ENCODE results near the gene ARHGEF16. TPM values are rescaled to one million over a fixed set of nuclear protein-coding genes. Genes with fewer than 3 reads are reported as not detected.

ARHGEF16 gene
- total RNA-seq, 1 experiment from 2014 or later: 25.1 TPM

DNA sequence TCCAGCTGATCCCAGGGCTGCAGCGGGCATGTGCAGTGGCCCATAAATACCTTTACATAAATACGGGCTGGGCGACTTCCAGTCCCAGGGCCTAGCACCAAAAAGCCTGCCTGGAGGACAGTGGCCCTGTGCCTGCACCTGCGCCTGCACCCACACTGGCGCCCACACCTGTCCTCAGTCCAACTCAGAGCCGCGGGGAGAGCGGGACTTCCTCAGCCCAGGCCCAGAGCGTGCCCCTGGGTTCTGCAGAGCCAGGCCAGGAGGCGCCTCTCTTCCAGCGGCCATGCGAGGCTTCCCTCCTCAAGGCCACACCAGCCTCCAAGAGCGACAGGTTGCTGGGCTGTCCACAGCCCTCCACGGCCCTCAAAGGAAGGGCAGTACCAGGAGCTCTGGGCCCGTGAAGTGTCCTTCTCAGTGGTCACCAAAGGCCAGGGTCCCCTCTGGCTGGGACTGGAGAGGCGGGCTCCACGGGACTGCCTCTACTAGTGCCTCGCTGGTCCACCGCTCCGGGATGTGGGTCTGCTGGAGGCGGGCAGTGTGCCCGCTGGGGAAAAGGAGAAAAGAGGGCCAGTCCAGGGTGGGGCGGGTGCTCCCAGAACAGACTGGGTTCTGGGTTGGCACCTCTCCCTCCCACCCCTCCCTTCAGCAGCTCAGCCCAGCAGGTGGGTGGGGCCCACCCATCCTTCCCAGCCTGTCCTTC, 35.7 kb downstream of the ARHGEF16 start:
- H3K27ac ChIP-seq: no peak overlapping the region
- H4K20me1 ChIP-seq (ENCODE audit: insufficient read depth): peaks cover 5% of the 10 kb centered on the region; the same call in 1 of the 2 replicates
- H3K9me2 ChIP-seq (ENCODE audit: insufficient read depth): no peaks in the 10 kb centered on the region
- POLR2A ChIA-PET (ENCODE audit: unreplicated experiment): no interaction called here
- no peak for TF ChIP-seq EZH2 (IDR thresholded peaks at IDR 0.05; ENCODE audit: low read depth)
- TF ChIP-seq, protein P1, sequence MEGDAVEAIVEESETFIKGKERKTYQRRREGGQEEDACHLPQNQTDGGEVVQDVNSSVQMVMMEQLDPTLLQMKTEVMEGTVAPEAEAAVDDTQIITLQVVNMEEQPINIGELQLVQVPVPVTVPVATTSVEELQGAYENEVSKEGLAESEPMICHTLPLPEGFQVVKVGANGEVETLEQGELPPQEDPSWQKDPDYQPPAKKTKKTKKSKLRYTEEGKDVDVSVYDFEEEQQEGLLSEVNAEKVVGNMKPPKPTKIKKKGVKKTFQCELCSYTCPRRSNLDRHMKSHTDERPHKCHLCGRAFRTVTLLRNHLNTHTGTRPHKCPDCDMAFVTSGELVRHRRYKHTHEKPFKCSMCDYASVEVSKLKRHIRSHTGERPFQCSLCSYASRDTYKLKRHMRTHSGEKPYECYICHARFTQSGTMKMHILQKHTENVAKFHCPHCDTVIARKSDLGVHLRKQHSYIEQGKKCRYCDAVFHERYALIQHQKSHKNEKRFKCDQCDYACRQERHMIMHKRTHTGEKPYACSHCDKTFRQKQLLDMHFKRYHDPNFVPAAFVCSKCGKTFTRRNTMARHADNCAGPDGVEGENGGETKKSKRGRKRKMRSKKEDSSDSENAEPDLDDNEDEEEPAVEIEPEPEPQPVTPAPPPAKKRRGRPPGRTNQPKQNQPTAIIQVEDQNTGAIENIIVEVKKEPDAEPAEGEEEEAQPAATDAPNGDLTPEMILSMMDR (conservative IDR thresholded peaks at IDR 0.05): no peak
- no peaks in the 10 kb centered on the region for H3K27me3 ChIP-seq (ENCODE audit: insufficient read depth, low read depth)
- H3K79me2 ChIP-seq (ENCODE audit: low read depth): no peaks in the 10 kb centered on the region
- H3K9me3 ChIP-seq (ENCODE audit: insufficient read depth, low read depth): no peaks in the 10 kb centered on the region
- H3K36me3 ChIP-seq (ENCODE audit: low read depth): peaks cover 12% of the 10 kb centered on the region; the same call in 1 of the 2 replicates
- CTCF ChIA-PET: interaction anchor here (1.1 kb wide), 1 partner anchor 37 kb away, joined by 3 read pairs; no protein-coding TSS in a partner anchor
- peaks cover 20% of the 10 kb centered on the region for H3K4me1 ChIP-seq (replicated peaks; ENCODE audit: insufficient read depth)
- intact Hi-C loops (cut with micrococcal nuclease; ENCODE audit: unreplicated experiment): no loop called here
- no peak for DNase-seq
- no peak overlapping the region for H2AFZ ChIP-seq
- H3K4me3 ChIP-seq: no peak overlapping the region
- no TSS peak for BruUV-seq (replicated peaks)
- H3F3A ChIP-seq (ENCODE audit: insufficient read depth, low read depth): peaks cover 39% of the 10 kb centered on the region; the same call in 1 of the 2 replicates
- no peak overlapping the region for H3K4me2 ChIP-seq

- Histone ChIP-seq H3K9me2 (ENCODE audit: insufficient read depth) (no peaks in the 10 kb centered on the region), H3K36me3 (ENCODE audit: low read depth) (peaks cover 12% of the 10 kb centered on the region; the same call in 1 of the 2 replicates), H3K27me3 (ENCODE audit: insufficient read depth, low read depth) (no peaks in the 10 kb centered on the region), H3K4me1 (replicated peaks; ENCODE audit: insufficient read depth) (peaks cover 20% of the 10 kb centered on the region), H4K20me1 (ENCODE audit: insufficient read depth) (peaks cover 5% of the 10 kb centered on the region; the same call in 1 of the 2 replicates), H3F3A (ENCODE audit: insufficient read depth, low read depth) (peaks cover 27% of the 10 kb centered on the region; the same call in 1 of the 2 replicates), H3K4me3 (no peak overlapping the region), H3K27ac (no peak overlapping the region), H3K79me2 (ENCODE audit: low read depth) (no peaks in the 10 kb centered on the region), H3K9me3 (ENCODE audit: insufficient read depth, low read depth) (no peaks in the 10 kb centered on the region), H3K4me2 (no peak overlapping the region), H2AFZ (no peak overlapping the region)
- ChIA-PET CTCF (interaction anchor here (0.5 to 1.1 kb wide), 8 partner anchors 12 to 157 kb away, joined by 3 to 11 read pairs (median 4); no protein-coding TSS in a partner anchor), POLR2A (ENCODE audit: unreplicated experiment) (no interaction called here)
- TF ChIP-seq, protein P1 (conservative IDR thresholded peaks at IDR 0.05): peak; percentile 99
- TF ChIP-seq EZH2 (IDR thresholded peaks at IDR 0.05; ENCODE audit: low read depth): no peak
- BruUV-seq (replicated peaks): no TSS peak
- intact Hi-C loops (cut with micrococcal nuclease; ENCODE audit: unreplicated experiment): loop anchor here (1.0 kb wide), 1 partner anchor 128 kb away; no protein-coding TSS in a partner anchor
- DNase-seq: peak in 1 of 2 experiments; percentile 72
Measured at GRCh38 chr1:3491291-3492246, 37.1 kb downstream of the ARHGEF16 start.

- Histone ChIP-seq H3K9me3 (ENCODE audit: insufficient read depth, low read depth) (no peaks in the 10 kb centered on the region), H3K79me2 (ENCODE audit: low read depth) (no peaks in the 10 kb centered on the region), H4K20me1 (ENCODE audit: insufficient read depth) (peaks cover 5% of the 10 kb centered on the region; the same call in 1 of the 2 replicates), H3K4me1 (replicated peaks; ENCODE audit: insufficient read depth) (peaks cover 20% of the 10 kb centered on the region), H3K27ac (no peak overlapping the region), H3K9me2 (ENCODE audit: insufficient read depth) (no peaks in the 10 kb centered on the region), H3K27me3 (ENCODE audit: insufficient read depth, low read depth) (no peaks in the 10 kb centered on the region), H3K4me3 (no peak overlapping the region), H3K36me3 (ENCODE audit: low read depth) (peaks cover 12% of the 10 kb centered on the region; the same call in 1 of the 2 replicates), H2AFZ (no peak overlapping the region), H3F3A (ENCODE audit: insufficient read depth, low read depth) (peaks cover 19% of the 10 kb centered on the region; the same call in 1 of the 2 replicates), H3K4me2 (peak overlapping the region; percentile 31; the same call in 1 of the 2 replicates)
- intact Hi-C loops (cut with micrococcal nuclease; ENCODE audit: unreplicated experiment): no loop called here
- BruUV-seq (replicated peaks): no TSS peak
- peak; percentile 56 to 65 for DNase-seq
- CTCF ChIA-PET: no interaction called here
- TF ChIP-seq, protein P1 (conservative IDR thresholded peaks at IDR 0.05): no peak
- TF ChIP-seq EZH2 (IDR thresholded peaks at IDR 0.05; ENCODE audit: low read depth): no peak
- POLR2A ChIA-PET (ENCODE audit: unreplicated experiment): no interaction called here
Measured at GRCh38 chr1:3492545-3493246, 38.2 kb downstream of the ARHGEF16 start.

Measured in PC-9 (cell line).